ENCODE data around the gene MKRN1. TPM values are rescaled to one million over a fixed set of nuclear protein-coding genes. Genes with fewer than 3 reads are reported as not detected.
A peak's percentile ranks its signal among the peaks of the same experiment; 100 is the strongest.
"Not testable (repeated sequence)": the region's sequence is repeated elsewhere in the genome, so short reads cannot be mapped to it uniquely, and the experiment has no call there.

MKRN1 gene
- total RNA-seq: 35.1 and 39.1 TPM in 2 replicates

GRCh38 chr7:140479062-140479738 is at the start of gene MKRN1:
Gene MKRN1 (minus strand): TSS chr7:140479505. CDS start chr7:140479344, 161 bp downstream.
- peak; percentile 85 to 89 for DNase-seq (ENCODE audit: low read depth in 2 of 2)

DNA sequence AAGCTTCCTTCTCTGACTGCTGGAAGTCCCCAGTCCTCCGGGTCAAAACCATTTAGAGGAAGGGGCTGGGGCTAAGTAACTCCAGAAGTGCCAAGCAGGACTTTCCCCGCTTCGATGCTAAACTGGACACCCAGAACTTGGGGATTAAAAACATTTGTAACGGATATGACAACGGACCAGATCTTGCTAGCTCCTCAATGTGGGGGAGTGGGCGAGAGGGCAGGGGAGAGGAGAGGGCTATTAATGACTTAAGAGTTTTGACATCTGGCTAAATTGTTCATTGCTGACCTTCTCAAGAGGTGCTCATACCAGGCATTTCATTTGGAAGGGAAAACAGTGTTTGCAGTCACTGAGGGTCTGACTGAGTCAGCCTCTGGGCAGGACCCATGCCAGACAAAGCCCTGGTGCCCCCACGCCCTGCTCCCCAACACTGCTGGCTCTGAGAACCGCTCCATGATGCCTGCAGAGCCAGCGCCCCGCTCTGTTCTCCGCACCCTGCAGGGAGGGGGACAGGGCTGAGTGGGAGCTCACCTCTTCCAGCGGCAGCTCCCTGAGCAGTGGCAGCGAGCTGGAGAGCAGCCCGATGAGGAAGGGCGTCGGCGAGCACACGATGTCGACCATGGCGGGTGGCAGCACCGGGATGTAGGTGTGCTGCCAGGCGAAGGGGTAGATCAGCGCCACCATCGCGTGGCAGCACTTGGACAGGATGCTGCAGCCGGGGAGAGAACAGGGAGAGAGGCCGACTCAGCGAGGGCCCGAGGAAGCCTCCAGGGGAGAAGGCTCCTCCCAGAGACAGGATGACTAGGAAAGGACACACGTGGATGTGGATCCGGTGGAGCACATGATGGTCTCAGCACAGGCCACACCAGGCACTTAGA is 47.7 kb upstream of the MKRN1 start:
- DNase-seq (ENCODE audit: low read depth in 2 of 2): no peak

- DNase-seq (ENCODE audit: low read depth in 2 of 2): no peak
Measured at GRCh38 chr7:140526214-140526613, 46.9 kb upstream of the MKRN1 start.

- DNase-seq (ENCODE audit: low read depth in 2 of 2): no peak
Measured at GRCh38 chr7:140525743-140526142, 46.4 kb upstream of the MKRN1 start.

DNA sequence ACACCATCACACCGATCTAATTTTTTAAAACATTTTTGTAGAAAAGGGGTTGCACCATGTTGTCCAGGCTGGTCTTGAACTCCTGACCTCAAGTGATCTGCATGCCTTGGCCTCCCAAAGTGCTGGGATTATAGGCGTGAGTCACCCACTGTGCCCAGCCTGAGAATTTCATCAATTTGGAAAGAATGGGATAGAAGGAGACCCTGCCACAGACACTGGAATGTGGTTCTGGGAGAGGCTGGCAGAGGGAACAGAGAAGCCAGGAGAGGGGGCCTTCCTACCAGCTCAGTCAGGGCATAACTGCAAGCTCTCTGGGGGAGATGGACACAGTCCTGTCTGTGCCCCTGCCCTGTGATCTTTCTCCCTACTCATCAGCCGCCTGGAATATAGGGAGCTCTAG is 42.1 kb upstream of the MKRN1 start:
- no peak for DNase-seq (ENCODE audit: low read depth in 2 of 2)

DNA sequence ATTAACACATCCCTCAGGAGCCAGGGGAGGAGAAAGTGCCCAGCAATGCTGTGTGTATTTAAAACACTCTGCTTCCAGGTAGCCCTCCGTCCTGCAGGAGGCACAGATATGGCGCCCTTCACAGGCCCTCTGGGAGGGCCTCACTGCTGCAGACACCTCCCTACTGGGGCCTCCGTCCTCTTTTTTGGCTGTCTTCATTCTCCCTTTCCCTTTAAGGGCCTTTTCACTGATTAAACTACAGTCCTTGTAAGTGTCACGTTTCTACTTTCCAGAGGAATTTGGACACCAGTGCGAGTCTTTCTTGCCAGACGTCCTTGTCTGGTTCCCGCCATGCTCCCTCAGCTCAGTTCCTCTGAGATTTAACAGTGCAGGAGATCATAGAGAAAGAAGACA is 39.7 kb upstream of the MKRN1 start:
- no peak for DNase-seq (ENCODE audit: low read depth in 2 of 2)

GRCh38 chr7:140518370-140519006 is 39.2 kb upstream of the MKRN1 start:
- no peak for DNase-seq (ENCODE audit: low read depth in 2 of 2)

DNA sequence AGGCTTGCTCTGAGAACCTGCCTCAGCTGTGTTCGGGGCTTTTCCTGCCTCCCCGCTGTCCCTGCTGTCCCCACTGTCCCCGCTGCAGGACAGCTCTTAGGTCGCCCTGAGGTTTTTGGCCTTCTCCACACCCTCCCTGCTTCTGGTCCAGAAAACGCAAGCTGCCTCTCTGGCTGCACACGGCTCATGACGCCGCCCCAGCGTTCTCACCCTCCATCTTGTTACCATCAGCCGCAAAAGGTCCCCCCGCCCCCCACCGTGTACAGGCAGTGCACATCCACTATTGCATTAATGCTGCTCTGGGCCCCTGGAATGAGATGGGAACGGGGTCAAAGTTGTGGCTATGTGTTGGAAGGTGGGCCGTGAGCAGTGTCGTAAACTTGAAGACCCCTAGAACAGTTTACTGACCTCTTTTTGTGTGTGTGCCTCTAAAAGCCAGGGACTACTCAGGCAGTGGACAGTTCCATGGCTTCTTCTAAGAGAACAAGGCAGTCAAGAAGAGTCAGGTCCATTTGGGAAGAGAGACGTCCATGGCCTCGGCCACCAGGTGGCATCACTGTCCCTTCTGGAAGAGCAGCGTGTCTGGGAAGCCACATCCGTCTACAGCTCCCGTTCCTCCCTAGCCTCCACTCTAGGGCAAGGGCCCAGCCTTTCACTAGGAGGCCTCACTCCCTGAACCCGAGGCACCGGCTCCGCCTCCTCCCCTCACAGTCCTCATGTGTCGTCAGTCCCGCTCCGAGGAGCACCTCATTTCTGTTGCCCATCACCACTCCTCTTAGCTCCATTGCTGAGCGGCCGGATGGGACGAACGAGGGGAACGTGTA is 38.5 kb upstream of the MKRN1 start:
- DNase-seq (ENCODE audit: low read depth in 2 of 2): peak; percentile 84 to 89

DNA sequence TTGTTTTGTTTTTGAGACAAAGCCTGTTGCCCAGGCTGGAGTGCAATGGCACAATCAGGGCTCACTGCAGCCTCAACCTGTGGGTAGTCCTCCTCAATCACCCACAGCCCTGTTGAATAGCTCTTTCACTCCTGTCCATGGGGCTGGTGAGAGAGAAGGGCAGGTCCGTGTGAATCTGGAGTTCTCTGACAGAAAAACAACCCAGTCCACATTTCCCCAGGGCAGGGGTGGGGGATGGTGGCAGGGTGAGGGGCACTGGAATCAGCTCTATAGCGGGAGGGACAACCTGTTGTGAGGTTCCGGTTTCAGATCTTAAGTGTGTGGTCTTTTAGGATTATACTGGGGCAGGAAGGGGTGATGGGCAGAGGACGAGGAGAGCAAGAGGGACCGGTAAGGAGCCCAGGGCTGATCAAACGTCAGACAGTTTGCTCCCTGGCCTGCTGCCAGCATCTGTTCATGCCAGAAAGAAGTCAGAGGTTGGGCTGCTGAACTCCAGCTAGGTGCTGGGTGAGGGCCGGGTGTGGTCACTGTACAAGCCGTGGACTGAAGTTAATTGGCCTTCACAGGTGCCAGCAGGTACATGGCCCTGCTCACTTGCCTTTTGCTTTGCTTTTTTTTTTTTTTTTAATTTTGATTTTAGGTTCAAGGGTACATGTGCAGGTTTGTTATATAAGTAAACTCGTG is 33.2 kb upstream of the MKRN1 start:
- no peak for DNase-seq (ENCODE audit: low read depth in 2 of 2)

DNA sequence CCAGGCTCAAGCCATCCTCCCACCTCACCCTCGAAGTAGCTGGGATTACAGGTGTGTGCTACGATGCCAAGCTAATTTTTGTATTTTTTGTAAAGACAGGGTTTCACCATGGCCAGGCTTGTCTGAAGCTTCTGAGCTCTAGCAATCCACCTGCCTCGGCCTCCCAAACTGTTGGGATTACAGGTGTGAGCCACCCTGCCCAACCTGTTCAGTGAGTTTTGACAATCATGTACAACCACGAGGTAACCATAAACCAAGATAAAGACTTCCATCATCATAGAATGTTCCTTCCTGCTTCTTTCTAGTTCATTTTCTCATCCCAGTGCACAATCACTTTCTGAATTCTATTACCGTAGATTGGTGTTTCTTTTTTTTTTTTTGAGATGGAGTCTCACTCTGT is 30.5 kb upstream of the MKRN1 start:
- no peak for DNase-seq (ENCODE audit: low read depth in 2 of 2)

DNA sequence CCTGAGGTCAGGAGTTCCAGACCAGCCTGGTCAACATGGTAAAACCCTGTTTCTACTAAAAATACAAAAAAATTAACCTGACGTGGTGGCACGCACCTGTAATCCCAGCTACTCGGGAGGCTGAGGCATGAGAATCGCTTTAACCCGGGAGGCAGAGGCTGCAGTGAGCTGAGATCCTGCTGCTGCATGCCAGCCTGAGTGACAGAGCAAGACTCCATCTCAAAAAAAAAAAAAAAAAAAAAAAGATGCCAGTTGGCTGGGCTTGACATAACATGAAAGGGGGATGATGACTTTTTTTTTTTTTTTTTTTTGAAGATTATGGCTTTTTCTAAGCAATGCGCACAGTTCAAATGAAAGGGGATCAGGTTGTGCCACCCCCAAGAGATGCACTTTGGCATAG is 28.3 kb upstream of the MKRN1 start:
- not testable (repeated sequence) for DNase-seq (ENCODE audit: low read depth in 2 of 2)

GRCh38 chr7:140506788-140507464 is 27.6 kb upstream of the MKRN1 start:
- DNase-seq (ENCODE audit: low read depth in 2 of 2): no peak

DNA sequence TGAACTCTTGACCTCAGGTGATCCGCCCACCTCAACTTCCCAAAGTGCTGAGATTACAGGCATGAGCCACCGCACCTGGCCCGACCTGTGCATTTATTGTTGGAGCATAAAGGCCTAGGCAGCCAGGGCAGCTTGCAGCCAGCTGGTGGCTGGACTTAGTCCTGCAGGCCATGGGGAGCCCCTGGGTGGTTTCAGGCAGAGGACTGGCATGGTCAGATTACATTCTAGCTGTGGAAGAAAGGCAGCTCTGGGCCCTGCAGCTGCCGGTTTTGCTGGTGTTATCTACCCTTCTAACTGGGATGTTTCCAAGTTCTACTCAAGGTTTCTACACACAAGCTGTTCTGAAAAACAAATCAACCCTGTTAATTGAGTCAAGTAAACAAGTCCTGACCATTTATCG is 22.7 kb upstream of the MKRN1 start:
- no peak for DNase-seq (ENCODE audit: low read depth in 2 of 2)

- not testable (repeated sequence) for DNase-seq (ENCODE audit: low read depth in 2 of 2)
Measured at GRCh38 chr7:140497807-140498206, 18.5 kb upstream of the MKRN1 start.

- no peak for DNase-seq (ENCODE audit: low read depth in 2 of 2)
Measured at GRCh38 chr7:140497241-140497769, 18.0 kb upstream of the MKRN1 start.

- no peak for DNase-seq (ENCODE audit: low read depth in 2 of 2)
Measured at GRCh38 chr7:140495514-140496097, 16.3 kb upstream of the MKRN1 start.

DNA sequence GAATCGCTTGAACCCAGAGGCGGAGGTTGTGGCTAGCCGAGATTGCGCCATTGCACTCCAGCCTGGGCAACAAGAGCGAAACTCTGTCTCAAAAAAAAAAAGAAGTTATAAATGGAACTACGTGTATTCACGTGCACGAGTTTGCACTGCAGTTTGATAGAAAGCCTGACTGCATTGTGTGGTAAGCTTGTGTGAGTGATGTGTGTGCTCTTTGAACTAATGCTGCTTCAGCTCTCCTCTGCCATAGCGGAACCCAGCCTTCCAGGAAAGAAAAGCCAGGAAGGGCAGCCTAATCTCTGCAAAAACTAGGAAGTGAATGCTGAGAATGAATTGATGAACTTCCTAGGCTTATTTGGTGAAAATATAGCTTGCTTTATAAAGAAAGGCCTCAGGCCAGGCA is 15.6 kb upstream of the MKRN1 start:
- DNase-seq (ENCODE audit: low read depth in 2 of 2): no peak

GRCh38 chr7:140489026-140489359 is 9.7 kb upstream of the MKRN1 start:
- no peak for DNase-seq (ENCODE audit: low read depth in 2 of 2)

DNA sequence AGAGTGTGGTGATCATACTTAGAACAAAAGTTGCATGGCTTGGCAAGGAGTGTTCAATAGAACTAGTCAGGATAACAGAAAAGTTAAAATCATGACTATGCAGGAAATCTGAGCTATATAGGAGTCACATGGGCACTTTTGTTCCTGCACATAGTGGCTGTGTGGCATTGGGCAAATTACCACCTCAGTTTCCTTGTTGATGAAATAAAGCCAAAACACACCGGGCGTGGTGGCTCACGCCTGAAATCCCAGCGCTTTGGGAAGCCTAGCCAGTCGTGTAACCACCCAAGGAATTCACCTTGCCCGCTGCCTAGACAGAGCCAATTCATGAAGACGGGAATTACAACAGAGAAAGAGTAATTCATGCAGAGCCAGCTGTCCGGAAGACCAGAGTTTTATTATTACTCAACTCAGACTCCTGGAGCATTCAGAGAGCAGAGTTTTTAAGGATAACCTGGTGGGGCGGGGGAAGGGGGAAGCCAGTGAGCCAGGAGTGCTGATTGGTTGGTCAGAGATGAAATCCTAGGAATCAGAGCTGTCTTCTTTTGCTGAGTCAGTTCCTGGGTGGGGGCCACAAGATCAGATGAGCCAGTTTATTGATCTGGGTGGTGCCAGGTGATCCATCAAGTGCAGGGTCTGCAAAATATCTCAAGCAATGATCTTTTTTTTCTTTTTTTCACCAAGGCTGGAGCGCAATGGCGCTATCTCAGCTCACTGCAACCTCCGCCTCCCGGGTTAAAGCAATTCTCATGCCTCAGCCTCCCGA is 6.4 kb upstream of the MKRN1 start:
- no peak for DNase-seq (ENCODE audit: low read depth in 2 of 2)

Measured in lung microvascular endothelial cell (primary cell).